Panc1 (cell line): Measurements from ENCODE around the gene SLC12A4.

Experiments used
- CTCF ChIP-seq: fragments of 450-650 bp; IDR thresholded peaks from 2 replicates; pipeline ENCODE4 v1.5.1; 2017; ENCODE audit warnings: mild to moderate bottlenecking
- POLR2AphosphoS5 ChIP-seq: IDR thresholded peaks from 2 replicates; pipeline ENCODE4 v1.6.1; 2012; ENCODE audit warnings: mild to moderate bottlenecking, low read depth, low read length, moderate library complexity
- REST ChIP-seq, 2 experiments: IDR thresholded peaks; 2 replicates each; pipeline ENCODE4 v1.6.1; 2011 to 2012; ENCODE audit warnings: low read depth in 2 of 2, control low read depth in 1 of 2, low read length in 1 of 2, mild to moderate bottlenecking in 1 of 2, moderate library complexity in 1 of 2; ENCODE audit not compliant: insufficient read depth in 1 of 2
- SIN3A ChIP-seq: IDR thresholded peaks from 2 replicates; pipeline ENCODE4 v1.6.1; 2012; ENCODE audit warnings: low read depth, mild to moderate bottlenecking, low read length, moderate library complexity, borderline replicate concordance; ENCODE audit not compliant: insufficient read depth

GRCh38 chr16:67928561-67929364 is 39.7 kb downstream of the SLC12A4 start:
- TF ChIP-seq CTCF = peak; percentile 91
- no peak for TF ChIP-seq POLR2AphosphoS5
- TF ChIP-seq REST (IDR thresholded peaks at IDR 0.05; ENCODE audit: insufficient read depth in 1 of 2, low read depth in 2 of 2, low read length in 1 of 2) = no peak
- TF ChIP-seq SIN3A = no peak
